Activated naive CD8-positive, alpha-beta T cell treated with anti-CD3 and anti-CD28 coated beads for 36 hours (primary cell): Measurements from ENCODE around the gene HDAC11. TPM values are rescaled to one million over a fixed set of nuclear protein-coding genes. Genes with fewer than 3 reads are reported as not detected.

ENCODE experiments used
- DNase-seq: peaks from one replicate; pipeline ENCODE4 v3.0.0; 2021
- H3K27ac Mint-ChIP-seq: one replicate; pipeline ENCODE4 v1.8.0; 2022; ENCODE audit warnings: mild to moderate bottlenecking, moderate library complexity, mixed read lengths
- H3K27me3 Mint-ChIP-seq: one replicate; pipeline ENCODE4 v1.8.0; 2022; ENCODE audit warnings: mild to moderate bottlenecking, mixed read lengths
- H3K36me3 Mint-ChIP-seq: one replicate; pipeline ENCODE4 v1.8.0; 2021; ENCODE audit warnings: mild to moderate bottlenecking, mixed read lengths
- H3K4me1 Mint-ChIP-seq: one replicate; pipeline ENCODE4 v1.8.0; 2021; ENCODE audit warnings: mixed read lengths
- H3K4me3 Mint-ChIP-seq: one replicate; pipeline ENCODE4 v1.8.0; 2022; ENCODE audit warnings: mild to moderate bottlenecking, moderate library complexity, mixed read lengths
- H3K9me3 Mint-ChIP-seq: one replicate; pipeline ENCODE4 v1.8.0; 2022; ENCODE audit warnings: mixed read lengths
- total RNA-seq, 2 experiments: library from RNA; stranded (reverse); gene quantifications; one replicate each; pipeline ENCODE4 v1.2.3, GENCODE V29; 2021

Gene HDAC11
- total RNA-seq, 2 experiments from 2014 or later, result 1.6 to 2.7 TPM

- Mint-ChIP-seq H3K4me1 (no peaks in the 10 kb centered on the region), H3K27ac (no peak overlapping the region), H3K4me3 (no peak overlapping the region), H3K9me3 (no peaks in the 10 kb centered on the region), H3K27me3 (no peaks in the 10 kb centered on the region), H3K36me3 (no peaks in the 10 kb centered on the region)
- no peak for DNase-seq
These were observed 25.3 kb downstream of the HDAC11 start for GRCh38 chr3:13505147-13506130.

GRCh38 chr3:13506239-13506638 is 26.1 kb downstream of the HDAC11 start:
- no peaks in the 10 kb centered on the region for H3K27me3 Mint-ChIP-seq
- H3K36me3 Mint-ChIP-seq, result no peaks in the 10 kb centered on the region
- H3K9me3 Mint-ChIP-seq, result no peaks in the 10 kb centered on the region
- no peak overlapping the region for H3K4me3 Mint-ChIP-seq
- no peaks in the 10 kb centered on the region for H3K4me1 Mint-ChIP-seq
- H3K27ac Mint-ChIP-seq, result no peak overlapping the region
- no peak for DNase-seq

- Mint-ChIP-seq H3K27ac (no peak overlapping the region), H3K4me3 (no peak overlapping the region), H3K4me1 (no peaks in the 10 kb centered on the region), H3K27me3 (no peaks in the 10 kb centered on the region), H3K36me3 (no peaks in the 10 kb centered on the region), H3K9me3 (no peaks in the 10 kb centered on the region)
- DNase-seq, result no peak
These were observed 26.6 kb downstream of the HDAC11 start for GRCh38 chr3:13506680-13507079.

GRCh38 chr3:13507247-13507569 is 27.1 kb downstream of the HDAC11 start:
- Mint-ChIP-seq H3K36me3 (no peaks in the 10 kb centered on the region), H3K27me3 (no peaks in the 10 kb centered on the region), H3K9me3 (no peaks in the 10 kb centered on the region), H3K27ac (no peak overlapping the region), H3K4me3 (no peak overlapping the region), H3K4me1 (no peaks in the 10 kb centered on the region)
- DNase-seq, result no peak

- H3K4me3 Mint-ChIP-seq, result no peak overlapping the region
- no peak for DNase-seq
- H3K36me3 Mint-ChIP-seq, result no peaks in the 10 kb centered on the region
- no peaks in the 10 kb centered on the region for H3K27me3 Mint-ChIP-seq
- no peak overlapping the region for H3K27ac Mint-ChIP-seq
- H3K9me3 Mint-ChIP-seq, result no peaks in the 10 kb centered on the region
- H3K4me1 Mint-ChIP-seq, result no peaks in the 10 kb centered on the region
These were observed 27.6 kb downstream of the HDAC11 start for GRCh38 chr3:13507570-13508339.

- Mint-ChIP-seq H3K4me1 (no peaks in the 10 kb centered on the region), H3K36me3 (no peaks in the 10 kb centered on the region), H3K27ac (no peak overlapping the region), H3K4me3 (no peak overlapping the region), H3K27me3 (no peaks in the 10 kb centered on the region), H3K9me3 (no peaks in the 10 kb centered on the region)
- no peak for DNase-seq
These were observed 28.4 kb downstream of the HDAC11 start for GRCh38 chr3:13508496-13508895.

- no peak for DNase-seq
- H3K36me3 Mint-ChIP-seq, result no peaks in the 10 kb centered on the region
These were observed 29.1 kb downstream of the HDAC11 start for GRCh38 chr3:13509059-13509815.

GRCh38 chr3:13509816-13510192 is 29.7 kb downstream of the HDAC11 start:
- Mint-ChIP-seq H3K27me3 (no peaks in the 10 kb centered on the region), H3K4me1 (no peaks in the 10 kb centered on the region), H3K4me3 (no peak overlapping the region), H3K27ac (no peak overlapping the region), H3K9me3 (no peaks in the 10 kb centered on the region), H3K36me3 (no peaks in the 10 kb centered on the region)
- no peak for DNase-seq

More at GRCh38 chr3:13509059-13509815, 29.1 kb downstream of the HDAC11 start:
- Mint-ChIP-seq H3K4me1 (no peaks in the 10 kb centered on the region), H3K27me3 (no peaks in the 10 kb centered on the region), H3K9me3 (no peaks in the 10 kb centered on the region), H3K27ac (no peak overlapping the region), H3K4me3 (no peak overlapping the region)

GRCh38 chr3:13512451-13512850 is 32.3 kb downstream of the HDAC11 start:
- no peak overlapping the region for H3K4me3 Mint-ChIP-seq

GRCh38 chr3:13513051-13513912 is 33.2 kb downstream of the HDAC11 start:
- Mint-ChIP-seq H3K9me3 (no peaks in the 10 kb centered on the region), H3K27ac (no peak overlapping the region), H3K27me3 (no peaks in the 10 kb centered on the region), H3K4me1 (no peaks in the 10 kb centered on the region), H3K36me3 (no peaks in the 10 kb centered on the region), H3K4me3 (no peak overlapping the region)
- DNase-seq, result no peak

More at GRCh38 chr3:13512451-13512850, 32.3 kb downstream of the HDAC11 start:
- no peaks in the 10 kb centered on the region for H3K36me3 Mint-ChIP-seq
- no peaks in the 10 kb centered on the region for H3K9me3 Mint-ChIP-seq
- H3K27me3 Mint-ChIP-seq, result no peaks in the 10 kb centered on the region
- no peak for DNase-seq
- H3K4me1 Mint-ChIP-seq, result no peaks in the 10 kb centered on the region
- no peak overlapping the region for H3K27ac Mint-ChIP-seq

- Mint-ChIP-seq H3K4me1 (no peaks in the 10 kb centered on the region), H3K27me3 (no peaks in the 10 kb centered on the region), H3K4me3 (no peak overlapping the region), H3K27ac (no peak overlapping the region), H3K36me3 (no peaks in the 10 kb centered on the region), H3K9me3 (no peaks in the 10 kb centered on the region)
- no peak for DNase-seq
These were observed 33.9 kb downstream of the HDAC11 start for GRCh38 chr3:13513913-13514517.

GRCh38 chr3:13514639-13515435 is 34.7 kb downstream of the HDAC11 start:
- no peaks in the 10 kb centered on the region for H3K9me3 Mint-ChIP-seq
- H3K4me3 Mint-ChIP-seq, result no peak overlapping the region
- DNase-seq, result no peak
- H3K4me1 Mint-ChIP-seq, result no peaks in the 10 kb centered on the region
- H3K27ac Mint-ChIP-seq, result no peak overlapping the region
- H3K36me3 Mint-ChIP-seq, result no peaks in the 10 kb centered on the region
- no peaks in the 10 kb centered on the region for H3K27me3 Mint-ChIP-seq
